Stimulated activated CD4-positive, alpha-beta T cell treated with anti-CD3 and anti-CD28 coated beads, Interleukin-4, amount 100 ng/mL, for 48 hours (primary cell): ENCODE results near the gene LPAR3.
"Not testable (repeated sequence)": the region's sequence is repeated elsewhere in the genome, so short reads cannot be mapped to it uniquely, and the experiment has no call there.

Experiments used
- DNase-seq, 2 donors: peaks; one replicate each; pipeline ENCODE4 v3.0.0-alpha.2; 2020; ENCODE audit warnings: low read depth in 2 of 2

Gene LPAR3

GRCh38 chr1:84892705-84893618 lies at the start of gene LPAR3:
Gene LPAR3, minus strand, starts transcription at chr1:84893206. Its CDS starts 27,086 bp downstream, at chr1:84866120.
- no peak for DNase-seq

- DNase-seq, result no peak
Measured at GRCh38 chr1:84941843-84942242, 48.8 kb upstream of the LPAR3 start.

- no peak for DNase-seq
Measured at GRCh38 chr1:84940481-84940880, 47.5 kb upstream of the LPAR3 start.

- no peak for DNase-seq
Measured at GRCh38 chr1:84939761-84940160, 46.8 kb upstream of the LPAR3 start.

GRCh38 chr1:84939151-84939550 lies 46.1 kb upstream of the LPAR3 start:
- DNase-seq, result no peak

- DNase-seq, result no peak
Measured at GRCh38 chr1:84936116-84936810, 43.3 kb upstream of the LPAR3 start.

GRCh38 chr1:84933011-84933611 lies 40.1 kb upstream of the LPAR3 start:
- no peak for DNase-seq

GRCh38 chr1:84930831-84931230 lies 37.8 kb upstream of the LPAR3 start:
- DNase-seq, result no peak

- DNase-seq, result no peak
Measured at GRCh38 chr1:84930329-84930728, 37.3 kb upstream of the LPAR3 start.

GRCh38 chr1:84929581-84929980 lies 36.6 kb upstream of the LPAR3 start:
- DNase-seq, result no peak

- DNase-seq, result no peak
Measured at GRCh38 chr1:84928979-84929378, 36.0 kb upstream of the LPAR3 start.

- DNase-seq, result no peak
Measured at GRCh38 chr1:84923317-84923716, 30.3 kb upstream of the LPAR3 start.

GRCh38 chr1:84920159-84920558 lies 27.2 kb upstream of the LPAR3 start:
- no peak for DNase-seq

- no peak for DNase-seq
Measured at GRCh38 chr1:84919461-84919970, 26.5 kb upstream of the LPAR3 start.

GRCh38 chr1:84918726-84919336 lies 25.8 kb upstream of the LPAR3 start:
- no peak for DNase-seq

GRCh38 chr1:84916897-84917296 lies 23.9 kb upstream of the LPAR3 start:
- no peak for DNase-seq

- no peak for DNase-seq
Measured at GRCh38 chr1:84913555-84913892, 20.5 kb upstream of the LPAR3 start.

- no peak for DNase-seq
Measured at GRCh38 chr1:84912726-84913554, 19.9 kb upstream of the LPAR3 start.

GRCh38 chr1:84908746-84909464 lies 15.9 kb upstream of the LPAR3 start:
- not testable (repeated sequence) for DNase-seq

GRCh38 chr1:84907095-84907827 lies 14.3 kb upstream of the LPAR3 start:
- no peak for DNase-seq
